SK-N-SH treated with all-trans-retinoic acid at 6 μM for 48 hours (cell line): ENCODE data around the gene LYG1.

Source experiments
- BACH2 ChIP-seq: fragments of 250-450 bp; sonication (Bioruptor Pico); IDR thresholded peaks from 2 replicates; pipeline ENCODE4 v1.9.0; 2021; ENCODE audit warnings: mild to moderate bottlenecking, borderline replicate concordance
- ESRRG ChIP-seq: fragments of 250-450 bp; sonication (Bioruptor Pico); IDR thresholded peaks from 2 replicates; pipeline ENCODE4 v1.6.1; 2021; ENCODE audit warnings: mild to moderate bottlenecking
- PATZ1 ChIP-seq: fragments of 250-450 bp; sonication (Bioruptor Pico); IDR thresholded peaks from 2 replicates; pipeline ENCODE4 v1.8.0; 2020; ENCODE audit warnings: mild to moderate bottlenecking, moderate library complexity, borderline replicate concordance
- RARB ChIP-seq: fragments of 250-450 bp; sonication (Bioruptor Pico); IDR thresholded peaks from 2 replicates; pipeline ENCODE4 v1.8.0; 2021; ENCODE audit warnings: mild to moderate bottlenecking, moderate library complexity
- TOX ChIP-seq: fragments of 250-450 bp; sonication (Bioruptor Pico); IDR thresholded peaks from 2 replicates; pipeline ENCODE4 v1.8.0; 2021; ENCODE audit warnings: mild to moderate bottlenecking, moderate library complexity, borderline replicate concordance
- ZFP30 ChIP-seq: fragments of 450-650 bp; formaldehyde crosslinking; IDR thresholded peaks from 2 replicates; pipeline ENCODE4 v1.5.0; 2022; ENCODE audit warnings: mild to moderate bottlenecking, moderate library complexity

GRCh38 chr2:99261242-99261641 is 39.8 kb downstream of the LYG1 start:
- TF ChIP-seq ZFP30 (CRISPR knock-in tag) = no peak
- no peak for TF ChIP-seq BACH2 (CRISPR knock-in tag)
- no peak for TF ChIP-seq RARB (CRISPR knock-in tag)
- no peak for TF ChIP-seq ESRRG (CRISPR knock-in tag)
- no peak for TF ChIP-seq PATZ1 (CRISPR knock-in tag)
- TF ChIP-seq TOX = no peak
